VCaP (cell line): ENCODE measurements around the gene PSMC4.
"Not testable (repeated sequence)": the region's sequence is repeated elsewhere in the genome, so short reads cannot be mapped to it uniquely, and the experiment has no call there.

Experiments used
- H3K27ac ChIP-seq: fragments of 450-650 bp; 2 replicates; pipeline ENCODE4 v1.5.1; 2017
- TF ChIP-seq, protein P1 (sequence below): fragments of 450-650 bp; conservative IDR thresholded peaks from 2 replicates; pipeline ENCODE4 v1.5.1; 2017; ENCODE audit warnings: mild to moderate bottlenecking, moderate library complexity

Gene PSMC4

DNA sequence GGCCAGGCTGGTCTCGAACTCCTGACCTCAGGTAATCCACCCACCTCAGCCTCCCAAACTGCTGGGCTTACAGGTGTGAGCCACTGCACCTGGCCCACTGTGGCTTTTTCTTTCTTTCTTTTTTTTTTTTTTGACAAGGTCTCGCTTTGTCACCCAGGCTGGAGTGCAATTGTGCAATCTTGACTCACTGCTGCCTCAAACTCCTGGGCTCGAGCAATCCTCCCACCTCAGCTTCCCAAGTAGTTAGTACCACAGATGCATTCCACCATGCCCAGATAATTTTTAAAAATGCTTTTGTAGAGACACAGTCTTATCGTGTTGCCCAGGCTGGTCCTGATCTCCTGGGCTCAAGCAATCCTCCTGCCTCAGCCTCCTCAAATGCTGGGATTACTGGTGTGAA, 24.4 kb upstream of the PSMC4 start:
- peak overlapping the region; percentile 92; the same call in 1 of the 2 replicates for H3K27ac ChIP-seq
- TF ChIP-seq, protein P1, sequence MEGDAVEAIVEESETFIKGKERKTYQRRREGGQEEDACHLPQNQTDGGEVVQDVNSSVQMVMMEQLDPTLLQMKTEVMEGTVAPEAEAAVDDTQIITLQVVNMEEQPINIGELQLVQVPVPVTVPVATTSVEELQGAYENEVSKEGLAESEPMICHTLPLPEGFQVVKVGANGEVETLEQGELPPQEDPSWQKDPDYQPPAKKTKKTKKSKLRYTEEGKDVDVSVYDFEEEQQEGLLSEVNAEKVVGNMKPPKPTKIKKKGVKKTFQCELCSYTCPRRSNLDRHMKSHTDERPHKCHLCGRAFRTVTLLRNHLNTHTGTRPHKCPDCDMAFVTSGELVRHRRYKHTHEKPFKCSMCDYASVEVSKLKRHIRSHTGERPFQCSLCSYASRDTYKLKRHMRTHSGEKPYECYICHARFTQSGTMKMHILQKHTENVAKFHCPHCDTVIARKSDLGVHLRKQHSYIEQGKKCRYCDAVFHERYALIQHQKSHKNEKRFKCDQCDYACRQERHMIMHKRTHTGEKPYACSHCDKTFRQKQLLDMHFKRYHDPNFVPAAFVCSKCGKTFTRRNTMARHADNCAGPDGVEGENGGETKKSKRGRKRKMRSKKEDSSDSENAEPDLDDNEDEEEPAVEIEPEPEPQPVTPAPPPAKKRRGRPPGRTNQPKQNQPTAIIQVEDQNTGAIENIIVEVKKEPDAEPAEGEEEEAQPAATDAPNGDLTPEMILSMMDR = no peak

DNA sequence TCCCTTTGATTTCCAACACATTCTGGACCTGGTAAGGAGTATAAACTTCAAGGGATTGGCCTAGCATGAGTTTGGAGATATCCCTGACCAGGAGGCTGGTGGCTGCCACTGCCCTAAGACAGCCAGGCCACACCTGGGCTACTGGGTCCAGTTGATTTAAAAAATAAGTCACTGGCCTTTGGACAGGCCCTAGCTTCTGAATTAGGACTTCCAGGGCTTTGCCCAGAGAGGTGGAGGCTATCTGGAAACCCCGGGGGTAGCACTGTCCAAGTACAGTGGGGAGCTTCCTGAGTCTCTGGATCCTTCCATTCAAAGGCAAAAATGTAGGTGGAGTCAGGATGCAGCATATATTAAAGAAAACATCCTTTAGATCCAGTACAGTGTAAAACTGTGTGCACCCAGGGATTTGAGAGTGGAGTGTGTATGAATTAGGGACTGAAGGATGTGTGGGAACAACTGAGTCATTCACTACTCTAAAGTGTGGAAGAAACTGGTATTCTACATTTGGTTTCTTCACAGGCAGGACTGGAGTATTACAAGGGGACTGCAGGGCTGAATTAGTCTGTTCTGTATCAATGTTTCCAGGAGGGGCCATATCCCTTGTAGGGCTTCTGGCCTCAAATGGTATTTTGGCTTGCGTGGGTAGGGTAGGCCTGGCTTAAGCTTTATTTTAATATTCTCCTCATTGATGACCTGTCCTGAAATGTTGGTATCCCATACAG, 21.8 kb upstream of the PSMC4 start:
- TF ChIP-seq, protein P1 = no peak
- H3K27ac ChIP-seq = no peak overlapping the region

DNA sequence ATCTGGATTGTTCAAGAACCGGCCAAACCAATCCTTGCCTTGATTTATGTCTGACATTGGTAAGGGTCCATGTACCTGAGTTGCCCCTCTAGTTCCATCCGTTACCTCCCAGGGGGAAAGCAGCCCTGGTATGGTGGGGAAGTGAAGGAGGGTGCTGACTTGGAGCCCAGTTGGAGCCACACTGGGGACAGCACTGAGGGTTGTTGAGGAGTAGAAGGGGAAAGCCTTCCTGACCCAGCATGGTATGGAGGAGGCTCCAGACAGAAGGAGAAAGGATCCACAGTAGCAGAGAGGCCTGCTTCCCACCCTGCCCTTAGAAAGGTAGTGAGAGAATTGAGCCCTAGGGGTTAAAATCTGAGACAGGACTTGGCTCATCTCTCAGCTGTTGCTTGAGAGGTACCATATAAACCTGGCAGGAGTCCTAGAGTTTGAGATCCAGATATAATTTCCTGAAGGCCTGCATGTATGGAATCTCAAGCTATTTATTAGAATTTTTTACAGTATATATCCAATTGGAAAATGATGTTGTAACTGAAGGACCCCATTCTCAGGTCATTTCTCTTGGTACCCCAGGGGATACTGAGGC, 19.8 kb upstream of the PSMC4 start:
- TF ChIP-seq, protein P1 = no peak
- H3K27ac ChIP-seq = no peak overlapping the region

DNA sequence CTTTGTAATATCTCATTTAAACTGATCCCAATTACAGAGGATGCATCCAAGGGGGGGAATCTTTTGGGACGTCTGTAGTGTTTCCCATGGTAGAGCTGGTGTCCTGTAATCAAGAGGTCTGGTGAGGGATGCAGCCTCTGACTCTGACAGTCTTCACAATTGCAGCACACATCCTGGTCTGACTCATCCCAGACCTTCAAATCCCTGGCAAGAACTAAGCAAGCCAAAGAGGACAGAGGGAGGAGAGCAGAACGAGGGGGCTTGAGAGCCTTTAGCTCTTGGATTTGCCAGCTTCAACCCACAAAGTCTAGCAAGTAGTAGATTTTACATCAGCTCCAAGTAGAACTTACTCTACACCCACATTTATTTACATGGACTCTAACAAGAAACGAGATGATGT, 19.3 kb upstream of the PSMC4 start:
- TF ChIP-seq, protein P1 = no peak
- H3K27ac ChIP-seq = no peak overlapping the region

DNA sequence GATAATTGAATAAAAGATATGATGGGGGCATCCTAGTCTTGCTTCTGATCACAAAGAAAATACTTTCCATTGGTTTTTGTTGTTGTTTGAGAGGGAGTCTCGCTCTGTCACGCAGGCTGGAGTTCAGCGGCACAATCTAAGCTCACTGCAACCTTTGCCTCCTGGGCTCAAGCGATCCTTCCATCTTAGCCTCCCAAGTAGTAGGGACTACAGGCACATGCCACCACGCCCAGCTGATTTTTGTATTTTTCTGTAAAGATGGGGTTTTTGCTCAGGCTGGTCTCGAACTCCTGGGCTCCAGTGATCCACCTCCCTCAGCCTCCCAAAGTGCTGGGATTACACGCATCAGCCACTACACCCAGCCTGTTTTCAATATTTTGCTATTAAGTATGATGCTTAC, 17.1 kb upstream of the PSMC4 start:
- no peak overlapping the region for H3K27ac ChIP-seq

DNA sequence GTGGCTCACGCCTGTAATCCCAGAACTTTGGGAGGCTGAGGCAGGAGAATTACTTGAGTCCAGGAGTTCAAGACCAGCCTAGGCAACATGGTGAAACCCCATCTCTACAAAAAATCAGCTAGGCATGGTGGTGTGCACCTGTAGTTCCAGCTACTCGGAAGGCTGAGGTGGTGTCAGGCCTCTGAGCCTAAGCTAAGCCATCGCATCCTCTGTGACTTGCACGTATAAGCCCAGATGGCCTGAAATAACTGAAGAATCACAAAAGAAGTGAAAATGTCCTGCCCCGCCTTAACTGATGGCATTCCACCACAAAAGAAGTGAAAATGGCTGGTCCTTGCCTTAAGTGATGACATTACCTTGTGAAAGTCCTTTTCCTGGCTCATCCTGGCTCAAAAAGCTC, 13.1 kb upstream of the PSMC4 start:
- H3K27ac ChIP-seq = not testable (repeated sequence)

More for the DNA sequence above, 17.1 kb upstream of the PSMC4 start:
- TF ChIP-seq, protein P1 = no peak

DNA sequence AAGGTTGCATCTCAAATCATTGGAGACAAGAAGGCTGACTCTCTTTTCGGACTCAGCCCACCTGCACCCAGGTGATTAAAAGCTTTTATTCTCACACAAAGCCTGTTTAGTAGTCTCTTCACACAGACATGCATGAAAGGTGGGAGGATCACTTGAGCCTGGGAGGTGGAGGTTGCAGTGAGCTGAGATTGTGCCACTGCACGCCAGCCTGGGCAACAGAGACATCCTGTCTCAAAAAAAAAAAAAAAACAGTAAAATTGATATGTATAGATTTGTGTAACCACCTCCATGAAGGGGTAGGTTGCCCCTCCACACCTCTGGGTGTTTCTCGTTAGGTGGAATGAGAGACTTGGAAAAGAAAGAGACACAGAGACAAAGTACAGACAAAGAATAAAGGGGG, 12.0 kb upstream of the PSMC4 start:
- H3K27ac ChIP-seq = not testable (repeated sequence)

DNA sequence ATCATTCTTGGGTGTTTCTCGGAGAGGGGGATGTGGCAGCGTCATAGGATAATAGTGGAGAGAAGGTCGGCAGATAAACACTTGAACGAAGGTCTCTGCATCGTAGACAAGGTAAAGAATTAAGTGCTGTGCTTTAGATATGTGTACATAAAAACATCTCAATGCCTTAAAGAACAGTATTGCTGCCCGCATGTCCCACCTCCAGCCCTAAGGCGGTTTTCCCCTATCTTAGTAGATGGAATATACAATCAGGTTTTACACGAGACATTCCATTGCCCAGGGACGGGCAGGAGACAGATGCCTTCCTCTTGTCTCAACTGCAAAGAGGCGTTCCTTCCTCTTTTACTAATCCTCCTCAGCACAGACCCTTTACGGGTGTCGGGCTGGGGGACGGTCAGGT, 11.6 kb upstream of the PSMC4 start:
- not testable (repeated sequence) for H3K27ac ChIP-seq

DNA sequence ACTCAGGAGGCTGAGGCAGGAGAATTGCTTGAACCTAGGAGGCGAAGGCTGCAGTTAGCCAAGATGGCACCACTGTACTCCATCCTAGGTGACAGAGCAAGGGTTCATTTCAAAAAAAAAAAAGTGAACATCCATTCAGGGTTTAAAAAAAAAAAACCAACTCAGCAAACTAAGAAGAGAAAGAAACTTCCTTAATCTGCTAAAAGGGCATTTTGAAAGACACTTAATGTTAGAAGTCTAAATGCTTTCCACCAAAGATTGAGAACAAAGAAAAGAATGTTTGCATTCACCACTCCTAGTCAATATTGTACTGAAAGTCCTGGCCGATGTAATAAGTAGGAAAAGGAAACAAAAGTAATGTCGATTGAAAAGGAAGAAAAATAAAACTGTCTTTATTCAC, 7.1 kb upstream of the PSMC4 start:
- H3K27ac ChIP-seq = no peak overlapping the region

More for the DNA sequence above, 7.1 kb upstream of the PSMC4 start:
- TF ChIP-seq, protein P1 = no peak
